Dendritic cell treated with granulocyte-macrophage colony-stimulating factor and Interleukin-4, amounts not matched to agents 40 ng/mL and 50 ng/mL, for 4 days (primary cell): ENCODE measurements around the gene COX8A.

Experiments used
- H3K27ac Mint-ChIP-seq: one replicate; pipeline ENCODE4 v1.8.0; 2022; ENCODE audit warnings: mild to moderate bottlenecking, mixed read lengths
- H3K27me3 Mint-ChIP-seq: one replicate; pipeline ENCODE4 v1.8.0; 2022; ENCODE audit warnings: mild to moderate bottlenecking, mixed read lengths
- H3K36me3 Mint-ChIP-seq: one replicate; pipeline ENCODE4 v1.8.0; 2022; ENCODE audit warnings: low read depth, mixed read lengths
- H3K4me1 Mint-ChIP-seq: one replicate; pipeline ENCODE4 v1.8.0; 2022; ENCODE audit warnings: low read depth, mixed read lengths
- H3K4me3 Mint-ChIP-seq: one replicate; pipeline ENCODE4 v1.8.0; 2022; ENCODE audit warnings: mild to moderate bottlenecking, moderate library complexity, mixed read lengths
- H3K9me3 Mint-ChIP-seq: one replicate; pipeline ENCODE4 v1.8.0; 2022; ENCODE audit warnings: mixed read lengths
- intact Hi-C: fragments of 100-400 bp; cut with micrococcal nuclease; formaldehyde crosslinking; loops from one replicate; pipeline ENCODE4 v1.15.0; 2022

COX8A gene

DNA sequence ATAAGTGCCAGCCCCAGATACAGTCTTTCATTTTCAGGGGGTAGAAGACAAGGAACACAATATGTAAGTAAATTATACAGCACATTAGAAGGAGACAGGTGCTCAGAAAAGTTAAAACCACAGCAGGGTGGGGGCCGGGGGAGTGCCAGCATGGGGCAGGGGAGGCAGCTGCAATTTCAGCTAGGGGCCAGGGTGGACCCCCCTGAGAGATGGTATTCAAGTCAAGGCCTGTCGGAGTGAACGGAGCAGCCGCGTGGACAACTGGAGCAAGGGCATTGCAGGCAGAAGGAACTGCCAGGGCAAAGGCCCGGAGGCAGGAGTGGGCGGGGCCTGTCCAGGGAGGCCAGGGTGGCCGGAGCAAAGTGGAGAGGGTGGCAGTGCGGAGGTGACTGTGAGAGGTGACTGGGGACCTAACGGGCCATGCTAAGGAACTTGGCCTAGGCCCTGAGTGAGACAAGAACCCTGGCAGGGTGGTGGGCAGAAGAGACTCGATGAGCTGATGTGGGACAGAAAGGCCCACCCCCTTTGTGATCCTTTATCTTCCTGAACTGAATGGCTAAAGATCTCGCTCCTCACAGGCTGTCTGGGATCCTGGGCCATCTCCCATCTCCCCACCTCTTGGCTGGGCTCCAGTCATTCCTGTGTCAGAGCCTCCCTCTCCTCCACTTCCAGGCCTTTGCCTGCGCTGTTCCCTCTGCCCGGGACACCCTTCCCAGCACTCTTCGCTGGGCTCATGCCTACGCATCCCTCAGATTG lies 38.9 kb downstream of the COX8A start:
- H3K27ac Mint-ChIP-seq, result no peak overlapping the region

DNA sequence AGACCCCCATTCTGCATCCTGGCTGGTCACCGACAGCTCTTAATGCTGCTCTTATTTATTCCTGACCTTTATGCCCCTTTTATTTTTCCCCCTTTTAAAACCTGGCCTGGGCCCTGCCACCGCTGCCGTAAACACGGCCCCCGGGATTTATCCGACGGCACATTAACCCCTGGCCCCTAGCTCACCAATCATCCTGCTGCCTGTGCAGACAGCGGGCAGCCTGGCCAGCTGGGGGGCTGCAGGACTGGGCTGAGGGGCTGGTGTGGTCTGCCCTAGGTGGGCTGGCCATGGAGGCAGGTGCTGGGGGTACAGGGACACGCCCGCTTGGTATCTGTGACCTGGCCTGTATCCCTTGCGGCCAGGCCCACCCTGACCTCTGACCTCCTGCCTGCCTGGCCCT lies 39.9 kb downstream of the COX8A start:
- peaks cover 25% of the 10 kb centered on the region for H3K27me3 Mint-ChIP-seq
- H3K36me3 Mint-ChIP-seq, result no peaks in the 10 kb centered on the region
- peaks cover 15% of the 10 kb centered on the region for H3K9me3 Mint-ChIP-seq
- H3K4me1 Mint-ChIP-seq, result no peaks in the 10 kb centered on the region
- intact Hi-C loops, result no loop called here
- H3K27ac Mint-ChIP-seq, result no peak overlapping the region
- H3K4me3 Mint-ChIP-seq, result no peak overlapping the region

More for the DNA sequence above, 38.9 kb downstream of the COX8A start:
- Mint-ChIP-seq H3K36me3 (no peaks in the 10 kb centered on the region), H3K27me3 (peaks cover 34% of the 10 kb centered on the region), H3K4me3 (no peak overlapping the region), H3K9me3 (peaks cover 15% of the 10 kb centered on the region), H3K4me1 (peaks cover 2% of the 10 kb centered on the region)
- intact Hi-C loops, result no loop called here

DNA sequence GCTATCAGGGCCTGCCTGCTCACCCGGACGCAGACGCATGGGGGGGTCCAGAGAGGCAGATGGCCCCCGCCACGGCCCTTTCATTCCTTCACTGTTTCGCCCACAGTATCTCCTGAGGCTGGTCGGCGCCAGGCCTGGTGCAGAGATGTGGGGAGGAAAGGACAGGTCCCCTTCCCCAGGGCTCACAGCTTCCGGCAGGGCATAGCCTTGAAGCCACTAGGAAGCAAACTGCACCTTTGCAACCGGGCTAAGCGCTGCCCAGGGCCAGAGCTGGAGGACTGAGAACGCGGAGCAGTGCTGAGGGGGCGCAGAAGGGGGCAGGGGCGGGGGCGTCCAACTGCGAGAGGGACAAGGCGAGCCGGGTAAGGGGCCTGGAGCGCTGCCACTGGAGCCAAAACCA lies 41.1 kb downstream of the COX8A start:
- Mint-ChIP-seq H3K4me1 (no peaks in the 10 kb centered on the region), H3K9me3 (peaks cover 8% of the 10 kb centered on the region), H3K36me3 (no peaks in the 10 kb centered on the region), H3K4me3 (no peak overlapping the region), H3K27me3 (peaks cover 21% of the 10 kb centered on the region), H3K27ac (no peak overlapping the region)
- intact Hi-C loops, result no loop called here

DNA sequence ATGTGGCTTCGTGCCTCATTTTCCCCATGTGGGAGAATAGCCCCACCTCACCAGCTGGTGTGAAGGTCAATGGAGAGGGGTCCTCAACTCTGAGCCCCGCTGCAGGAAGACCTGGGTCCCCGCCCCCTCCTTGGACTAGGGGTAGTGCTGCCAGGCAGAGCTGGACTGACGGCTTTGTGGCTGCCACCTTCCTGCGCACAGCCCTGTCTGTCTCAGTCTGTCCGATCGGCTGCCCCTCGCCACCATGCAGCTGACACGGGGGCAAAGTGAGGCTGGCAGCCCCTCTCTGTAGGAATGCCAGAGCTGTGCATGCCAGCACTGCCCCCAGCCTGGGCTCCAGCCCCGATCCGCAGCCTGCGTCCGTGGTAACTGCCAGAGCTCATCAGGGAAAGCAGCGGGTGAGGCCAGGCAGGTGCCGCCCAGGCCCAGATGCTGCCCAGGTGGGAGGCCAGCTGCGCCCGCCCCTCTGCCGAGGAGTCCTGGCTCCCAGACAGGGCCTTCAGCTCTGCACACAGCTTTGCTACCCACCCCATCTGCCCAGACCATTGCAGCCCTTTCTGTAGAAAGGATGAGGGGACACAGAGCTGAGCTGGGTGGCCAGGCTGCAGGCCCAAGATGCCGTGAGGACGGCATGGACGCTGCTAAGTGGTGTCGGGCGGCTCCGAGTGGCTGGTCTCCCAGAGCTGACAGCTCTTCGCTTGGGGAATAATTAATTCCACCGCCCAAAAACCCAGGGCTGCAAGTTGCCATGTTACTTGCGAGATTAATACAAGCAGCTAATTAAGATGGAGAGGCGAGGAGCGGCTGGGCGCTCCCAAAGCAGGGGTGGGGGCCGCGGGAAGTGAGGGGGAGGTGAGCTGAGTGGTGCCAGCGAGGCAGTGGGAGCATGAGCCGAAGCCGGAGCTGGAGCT lies 41.8 kb downstream of the COX8A start:
- no peak overlapping the region for H3K27ac Mint-ChIP-seq
- H3K4me1 Mint-ChIP-seq, result no peaks in the 10 kb centered on the region
- intact Hi-C loops, result no loop called here
- no peaks in the 10 kb centered on the region for H3K36me3 Mint-ChIP-seq
- H3K9me3 Mint-ChIP-seq, result peaks cover under 1% of the 10 kb centered on the region
- H3K4me3 Mint-ChIP-seq, result no peak overlapping the region
- peaks cover 21% of the 10 kb centered on the region for H3K27me3 Mint-ChIP-seq

GRCh38 chr11:64017945-64018224 lies 43.5 kb downstream of the COX8A start:
- H3K4me3 Mint-ChIP-seq, result no peak overlapping the region
- no peak overlapping the region for H3K27ac Mint-ChIP-seq
- no peaks in the 10 kb centered on the region for H3K36me3 Mint-ChIP-seq
- no peaks in the 10 kb centered on the region for H3K9me3 Mint-ChIP-seq
- peaks cover 19% of the 10 kb centered on the region for H3K27me3 Mint-ChIP-seq
- no peaks in the 10 kb centered on the region for H3K4me1 Mint-ChIP-seq
- intact Hi-C loops, result no loop called here

- Mint-ChIP-seq H3K4me1 (no peaks in the 10 kb centered on the region), H3K27ac (no peak overlapping the region), H3K27me3 (peaks cover 19% of the 10 kb centered on the region), H3K36me3 (no peaks in the 10 kb centered on the region), H3K9me3 (no peaks in the 10 kb centered on the region), H3K4me3 (no peak overlapping the region)
- intact Hi-C loops, result no loop called here
Observed at GRCh38 chr11:64018310-64018709, 43.9 kb downstream of the COX8A start.

GRCh38 chr11:64019106-64020037 lies 45.0 kb downstream of the COX8A start:
- Mint-ChIP-seq H3K4me3 (no peak overlapping the region), H3K36me3 (no peaks in the 10 kb centered on the region), H3K4me1 (no peaks in the 10 kb centered on the region), H3K27me3 (peaks cover 19% of the 10 kb centered on the region), H3K27ac (no peak overlapping the region), H3K9me3 (no peaks in the 10 kb centered on the region)
- intact Hi-C loops, result no loop called here

- H3K27ac Mint-ChIP-seq, result peak overlapping the region; percentile 62
- no peak overlapping the region for H3K4me3 Mint-ChIP-seq
- no peaks in the 10 kb centered on the region for H3K36me3 Mint-ChIP-seq
- peaks cover 7% of the 10 kb centered on the region for H3K4me1 Mint-ChIP-seq
- H3K27me3 Mint-ChIP-seq, result peaks cover 12% of the 10 kb centered on the region
- intact Hi-C loops, result no loop called here
- H3K9me3 Mint-ChIP-seq, result no peaks in the 10 kb centered on the region
Observed at GRCh38 chr11:64020976-64021756, 46.7 kb downstream of the COX8A start.

DNA sequence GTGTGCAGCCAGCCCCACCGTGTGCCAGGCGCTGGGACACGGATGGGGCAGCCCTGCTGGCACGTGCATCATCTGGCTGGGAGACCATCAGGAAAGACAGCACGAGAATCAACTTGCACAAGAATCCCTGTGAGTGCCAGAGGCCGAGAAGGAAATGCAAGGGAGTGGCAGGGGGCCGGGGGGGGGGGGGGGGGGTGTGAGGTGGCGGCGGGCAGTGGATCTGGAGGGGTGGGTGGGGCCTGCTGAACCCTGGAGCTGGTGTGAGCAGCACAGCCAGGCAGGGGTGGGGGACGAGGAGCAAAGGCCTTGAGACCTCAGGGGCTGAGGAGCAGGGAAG lies 47.3 kb downstream of the COX8A start:
- H3K4me3 Mint-ChIP-seq, result no peak overlapping the region
- no peaks in the 10 kb centered on the region for H3K9me3 Mint-ChIP-seq
- H3K27ac Mint-ChIP-seq, result peak overlapping the region; percentile 62
- peaks cover 12% of the 10 kb centered on the region for H3K27me3 Mint-ChIP-seq
- intact Hi-C loops, result no loop called here
- peaks cover 11% of the 10 kb centered on the region for H3K4me1 Mint-ChIP-seq
- no peaks in the 10 kb centered on the region for H3K36me3 Mint-ChIP-seq

GRCh38 chr11:64022125-64022784 lies 47.8 kb downstream of the COX8A start:
- no peak overlapping the region for H3K4me3 Mint-ChIP-seq
- H3K27ac Mint-ChIP-seq, result no peak overlapping the region
- intact Hi-C loops, result no loop called here
- H3K36me3 Mint-ChIP-seq, result no peaks in the 10 kb centered on the region
- no peaks in the 10 kb centered on the region for H3K9me3 Mint-ChIP-seq
- peaks cover 12% of the 10 kb centered on the region for H3K27me3 Mint-ChIP-seq
- peaks cover 16% of the 10 kb centered on the region for H3K4me1 Mint-ChIP-seq

GRCh38 chr11:64023712-64024710 lies 49.6 kb downstream of the COX8A start:
- Mint-ChIP-seq H3K27me3 (peaks cover 13% of the 10 kb centered on the region), H3K4me1 (peaks cover 34% of the 10 kb centered on the region), H3K4me3 (no peak overlapping the region), H3K27ac (peak overlapping the region; percentile 69), H3K36me3 (no peaks in the 10 kb centered on the region), H3K9me3 (no peaks in the 10 kb centered on the region)
- intact Hi-C loops, result no loop called here

GRCh38 chr11:64025205-64025604 lies 50.8 kb downstream of the COX8A start:
- no peak overlapping the region for H3K4me3 Mint-ChIP-seq
- no peak overlapping the region for H3K27ac Mint-ChIP-seq

More at GRCh38 chr11:64025205-64025604, 50.8 kb downstream of the COX8A start:
- Mint-ChIP-seq H3K36me3 (no peaks in the 10 kb centered on the region), H3K9me3 (no peaks in the 10 kb centered on the region), H3K4me1 (peaks cover 46% of the 10 kb centered on the region), H3K27me3 (peaks cover 21% of the 10 kb centered on the region)
- intact Hi-C loops, result no loop called here
